Inflammatory macrophage treated with lipopolysaccharide for 4 hours (primary cell): Measurements from ENCODE around the gene PHAX.
"Not testable (repeated sequence)": the region's sequence is repeated elsewhere in the genome, so short reads cannot be mapped to it uniquely, and the experiment has no call there.

Experiments
- DNase-seq: peaks from one replicate; pipeline ENCODE4 v3.0.0-alpha.2; 2020

Gene PHAX, protein sequence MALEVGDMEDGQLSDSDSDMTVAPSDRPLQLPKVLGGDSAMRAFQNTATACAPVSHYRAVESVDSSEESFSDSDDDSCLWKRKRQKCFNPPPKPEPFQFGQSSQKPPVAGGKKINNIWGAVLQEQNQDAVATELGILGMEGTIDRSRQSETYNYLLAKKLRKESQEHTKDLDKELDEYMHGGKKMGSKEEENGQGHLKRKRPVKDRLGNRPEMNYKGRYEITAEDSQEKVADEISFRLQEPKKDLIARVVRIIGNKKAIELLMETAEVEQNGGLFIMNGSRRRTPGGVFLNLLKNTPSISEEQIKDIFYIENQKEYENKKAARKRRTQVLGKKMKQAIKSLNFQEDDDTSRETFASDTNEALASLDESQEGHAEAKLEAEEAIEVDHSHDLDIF

DNA sequence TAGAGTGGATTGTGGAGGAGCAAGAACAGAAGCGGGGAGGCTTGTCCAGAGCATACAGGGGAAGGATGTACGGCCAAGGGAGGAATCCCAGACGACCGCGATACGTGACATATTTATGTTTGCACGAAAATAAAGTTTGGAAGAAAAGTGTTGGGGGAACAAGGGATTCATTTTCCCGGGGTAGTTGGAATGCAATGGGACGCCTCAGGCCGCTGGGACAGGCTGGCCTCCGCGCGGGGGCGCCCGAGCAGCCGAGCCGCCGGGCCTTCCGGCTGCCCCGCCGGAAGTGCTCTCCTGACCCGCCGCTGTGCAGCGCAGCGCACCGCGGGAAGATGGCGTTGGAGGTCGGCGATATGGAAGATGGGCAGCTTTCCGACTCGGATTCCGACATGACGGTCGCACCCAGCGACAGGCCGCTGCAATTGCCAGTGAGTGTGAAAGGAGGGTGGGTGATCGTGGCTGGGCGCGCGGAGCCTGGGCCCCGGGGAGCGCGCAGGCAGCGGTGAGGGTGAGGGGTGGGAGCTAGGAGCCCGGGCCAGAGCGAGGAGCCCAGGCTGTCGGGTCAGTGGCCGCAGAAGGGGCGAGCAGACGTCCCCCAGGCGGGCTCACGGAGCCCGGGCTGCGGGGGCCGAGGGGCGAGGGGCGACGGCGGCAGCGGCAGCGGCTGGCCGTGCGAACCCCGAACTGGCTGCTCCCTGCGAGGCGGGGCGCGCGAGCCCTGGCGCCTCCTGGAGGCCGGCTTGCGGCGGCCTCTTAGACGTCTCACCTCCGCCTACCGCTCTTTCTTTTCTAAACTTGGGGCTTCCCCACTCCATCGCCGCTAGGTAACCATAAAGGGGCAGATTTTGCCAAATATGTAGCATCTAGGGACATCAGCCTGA is at the start of gene PHAX:
Gene PHAX, plus strand, starts transcription at position 317 of the 881 bp plus-strand sequence. Its CDS starts 16 bp downstream, at position 333.
- DNase-seq, result peak; percentile 81

DNA sequence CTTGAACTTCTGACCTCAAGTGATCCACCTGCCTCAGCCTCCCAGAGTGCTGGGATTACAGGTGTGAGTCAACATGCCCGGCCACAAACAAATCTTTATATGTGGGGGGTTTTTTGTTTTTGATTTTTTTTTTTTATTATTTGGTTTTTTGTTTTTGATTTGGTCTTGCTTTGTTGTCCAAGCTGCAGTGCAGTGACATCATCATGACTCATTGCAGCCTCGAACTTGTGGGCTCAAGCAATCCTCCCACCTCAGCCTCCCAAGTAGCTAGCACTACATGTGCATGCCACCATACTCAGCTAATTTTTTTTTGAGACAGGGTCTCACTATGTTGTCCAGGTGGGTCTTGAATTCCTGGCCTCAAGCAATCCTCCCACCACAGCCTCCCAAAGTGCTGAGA is 48.1 kb upstream of the PHAX start:
- no peak for DNase-seq

DNA sequence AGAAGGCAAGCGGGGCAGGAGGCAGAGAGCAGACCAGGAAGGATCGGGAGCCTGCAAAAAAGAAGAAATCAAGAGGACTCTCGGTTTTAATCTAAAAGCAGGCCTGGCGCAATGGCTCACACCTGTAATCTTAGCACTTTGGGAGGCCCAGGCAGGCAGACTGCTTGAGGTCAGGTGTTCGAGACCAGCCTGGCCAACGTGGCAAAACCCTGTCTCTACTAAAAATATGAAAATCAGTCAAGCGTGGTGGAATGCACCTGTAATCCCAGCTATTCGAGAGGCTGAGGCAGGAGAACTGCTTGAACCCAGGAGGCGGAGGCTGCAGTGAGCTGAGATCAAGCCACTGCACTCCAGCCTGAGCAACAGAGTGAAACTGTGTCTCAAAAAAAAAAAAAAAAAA is 45.6 kb upstream of the PHAX start:
- not testable (repeated sequence) for DNase-seq

- DNase-seq, result no peak
Measured at GRCh38 chr5:126561908-126562307, 38.8 kb upstream of the PHAX start.

DNA sequence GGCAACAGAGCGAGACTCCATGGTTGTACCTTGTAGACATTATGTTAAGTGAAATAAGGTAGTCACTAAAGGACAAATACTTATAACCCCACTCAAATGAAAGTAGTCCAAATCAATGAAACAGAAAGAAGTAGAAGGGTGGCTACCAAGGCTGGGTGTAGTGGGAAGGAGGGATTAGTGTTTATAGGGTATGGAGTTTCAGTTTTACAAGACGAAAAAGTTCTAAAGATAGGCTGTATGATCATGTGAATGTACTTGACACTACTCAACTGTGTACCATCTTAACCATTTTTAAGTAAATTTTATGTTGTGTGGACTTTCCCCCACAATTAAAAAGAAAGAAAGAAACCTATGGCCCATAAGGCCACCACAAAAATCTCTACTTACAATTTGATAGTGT is 37.9 kb upstream of the PHAX start:
- DNase-seq, result no peak

DNA sequence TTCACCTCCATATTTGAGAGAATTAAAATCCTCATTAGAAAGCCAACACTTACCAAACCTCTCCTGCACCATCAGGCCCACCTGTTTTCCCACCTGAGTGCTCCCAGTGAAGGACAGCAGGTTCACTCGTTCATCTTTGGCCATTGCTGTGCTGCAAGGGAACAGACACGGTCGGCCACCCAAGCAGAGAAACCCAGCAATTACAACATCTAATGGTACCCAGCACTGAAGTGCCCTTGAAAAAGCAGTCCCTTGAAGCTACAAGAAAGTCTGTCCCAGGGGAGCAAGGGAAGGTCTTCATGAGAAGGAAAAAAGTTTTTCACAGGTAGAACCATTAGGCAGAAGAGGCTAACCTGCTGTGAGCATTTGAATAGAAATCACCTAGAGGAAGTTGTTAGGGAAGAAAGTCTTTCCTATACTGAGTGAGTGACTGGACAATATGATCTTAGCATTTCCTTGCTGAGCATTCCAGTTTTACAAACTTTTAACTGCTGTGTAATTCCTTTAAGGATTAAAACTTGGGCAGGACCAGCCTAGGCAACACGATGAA is 32.5 kb upstream of the PHAX start:
- no peak for DNase-seq

- DNase-seq, result no peak
Measured at GRCh38 chr5:126575644-126576043, 25.1 kb upstream of the PHAX start.

GRCh38 chr5:126576974-126577373 is 23.8 kb upstream of the PHAX start:
- DNase-seq, result no peak

DNA sequence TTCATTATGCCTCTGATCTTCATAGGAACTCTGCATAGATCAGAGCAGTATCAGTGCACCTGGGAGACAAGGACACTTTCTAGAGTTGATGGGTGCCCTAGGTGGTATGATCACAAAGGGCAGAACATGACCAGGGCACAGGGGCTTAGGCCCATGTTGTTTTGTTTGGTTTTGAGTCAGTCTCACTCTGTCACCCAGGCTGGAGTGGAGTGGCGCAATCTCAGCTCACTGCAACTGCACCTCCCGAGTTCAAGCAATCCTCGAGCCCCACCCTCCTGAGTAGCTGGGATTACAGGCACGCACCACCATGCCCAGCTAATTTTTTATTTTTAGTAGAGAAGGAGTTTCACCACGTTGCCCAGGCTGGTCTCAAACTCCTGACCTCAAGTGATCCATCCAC is 23.3 kb upstream of the PHAX start:
- DNase-seq, result no peak

DNA sequence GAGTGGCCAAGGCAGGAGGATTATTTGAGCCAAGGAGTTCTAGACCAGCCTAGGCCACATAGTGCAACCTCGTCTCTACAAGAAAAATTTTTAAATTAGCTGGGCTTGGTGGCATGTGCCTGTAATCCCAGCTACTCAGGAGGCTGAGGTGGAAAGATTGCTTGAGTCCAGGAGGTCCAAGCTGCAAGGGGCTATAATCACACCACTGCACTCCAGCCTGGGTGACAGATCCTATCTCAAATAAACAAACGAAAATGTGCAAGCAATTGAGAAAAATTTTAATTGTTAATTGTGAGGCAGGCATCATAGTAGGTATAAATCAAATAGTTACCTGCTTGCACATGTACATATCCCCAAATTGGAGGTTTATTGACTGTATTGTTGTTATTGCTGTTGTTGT is 21.0 kb upstream of the PHAX start:
- DNase-seq, result no peak

DNA sequence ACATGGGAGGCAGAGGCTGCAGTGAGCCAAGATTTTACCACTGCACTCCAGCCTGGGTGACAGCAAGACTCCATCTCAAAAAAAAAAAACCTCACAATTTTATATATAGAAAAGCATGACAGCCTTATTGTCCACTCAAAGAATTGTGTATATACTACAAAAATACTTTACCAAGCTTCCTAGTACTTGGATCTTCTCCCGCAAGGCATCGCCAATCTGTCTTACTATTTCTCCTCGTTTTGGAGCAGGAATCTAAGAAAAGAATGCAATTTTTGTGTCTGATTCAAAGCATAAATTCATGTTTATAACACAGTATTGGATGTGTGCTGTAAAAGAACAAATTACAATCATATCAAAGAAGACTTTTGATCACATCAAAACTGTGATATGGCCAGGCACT is 17.0 kb upstream of the PHAX start:
- DNase-seq, result no peak

- DNase-seq, result no peak
Measured at GRCh38 chr5:126587551-126588390, 13.0 kb upstream of the PHAX start.

DNA sequence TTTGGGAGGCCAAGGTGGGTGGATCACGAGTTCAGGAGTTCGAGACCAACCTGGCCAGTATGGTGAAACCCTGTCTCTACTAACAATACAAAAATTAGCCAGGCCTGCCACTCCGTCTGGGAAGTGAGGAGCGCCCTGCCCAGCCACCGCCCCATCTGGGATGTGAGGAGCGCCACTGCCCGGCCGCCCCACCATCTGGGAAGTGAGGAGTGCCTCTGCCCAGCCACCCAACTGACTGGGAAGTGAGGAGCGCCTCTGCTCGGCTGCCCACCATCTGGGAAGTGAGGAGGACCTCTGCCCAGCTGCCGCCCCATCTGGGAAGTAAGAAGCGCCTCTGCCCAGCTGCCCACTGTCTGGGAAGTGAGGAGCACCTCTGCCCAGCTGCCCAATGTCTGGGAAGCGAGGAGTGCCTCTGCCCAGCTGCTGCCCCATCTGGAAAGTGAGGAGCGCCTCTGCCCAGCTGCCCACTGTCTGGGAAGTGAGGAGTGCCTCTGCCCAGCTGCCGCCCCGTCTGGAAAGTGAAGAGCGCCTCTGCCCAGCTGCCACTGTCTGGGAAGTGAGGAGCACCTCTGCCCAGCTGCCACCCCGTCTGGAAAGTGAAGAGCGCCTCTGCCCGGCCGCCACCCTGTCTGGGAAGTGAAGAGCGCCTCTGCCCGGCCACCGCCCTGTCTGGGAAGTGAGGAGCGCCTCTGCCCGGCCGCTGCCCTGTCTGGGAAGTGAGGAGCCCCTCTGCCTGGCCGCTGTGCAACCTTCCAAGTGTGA is 11.0 kb upstream of the PHAX start:
- DNase-seq, result no peak

- no peak for DNase-seq
Measured at GRCh38 chr5:126591549-126591948, 9.2 kb upstream of the PHAX start.

DNA sequence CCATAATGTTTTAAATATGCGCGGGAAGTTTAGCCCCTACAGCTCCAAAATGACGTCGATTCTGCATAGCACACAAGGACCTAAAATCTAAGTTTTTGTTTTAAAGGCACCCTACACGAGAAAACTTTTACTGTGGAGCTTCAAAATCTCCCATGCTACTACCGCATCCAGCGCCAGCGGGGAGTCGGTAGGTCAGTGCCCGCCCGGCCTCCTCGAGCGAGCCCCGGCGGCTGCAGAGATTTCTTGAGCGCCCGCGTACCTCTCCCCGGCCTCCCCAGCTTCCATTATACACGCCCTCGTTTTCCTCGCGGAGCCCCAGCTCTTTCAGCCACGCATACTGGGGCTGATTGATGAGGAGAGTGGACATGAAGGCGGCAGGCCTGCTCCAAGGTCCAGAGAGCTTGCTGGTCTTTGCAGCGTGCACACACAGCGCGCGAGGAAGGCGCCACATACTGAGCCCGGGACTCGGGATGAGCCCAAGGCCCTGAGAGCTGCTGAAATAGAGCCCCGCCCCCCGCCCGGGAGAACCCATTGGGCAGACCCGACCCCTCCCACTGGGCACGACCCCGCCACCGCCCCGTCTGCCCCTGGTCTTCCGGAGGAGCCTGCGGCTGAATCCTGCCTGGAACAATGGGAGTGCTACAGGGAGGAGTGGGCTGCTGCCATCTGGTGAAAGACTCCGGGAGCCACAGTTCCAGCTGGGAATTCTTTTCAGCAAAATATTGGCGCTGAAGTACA is 5.8 kb upstream of the PHAX start, which contains the start of gene ALDH7A1:
Gene ALDH7A1, minus strand, starts transcription at position 472 of the 738 bp plus-strand sequence. Its CDS starts 21 bp downstream, at position 451.
- peak; percentile 27 for DNase-seq

DNA sequence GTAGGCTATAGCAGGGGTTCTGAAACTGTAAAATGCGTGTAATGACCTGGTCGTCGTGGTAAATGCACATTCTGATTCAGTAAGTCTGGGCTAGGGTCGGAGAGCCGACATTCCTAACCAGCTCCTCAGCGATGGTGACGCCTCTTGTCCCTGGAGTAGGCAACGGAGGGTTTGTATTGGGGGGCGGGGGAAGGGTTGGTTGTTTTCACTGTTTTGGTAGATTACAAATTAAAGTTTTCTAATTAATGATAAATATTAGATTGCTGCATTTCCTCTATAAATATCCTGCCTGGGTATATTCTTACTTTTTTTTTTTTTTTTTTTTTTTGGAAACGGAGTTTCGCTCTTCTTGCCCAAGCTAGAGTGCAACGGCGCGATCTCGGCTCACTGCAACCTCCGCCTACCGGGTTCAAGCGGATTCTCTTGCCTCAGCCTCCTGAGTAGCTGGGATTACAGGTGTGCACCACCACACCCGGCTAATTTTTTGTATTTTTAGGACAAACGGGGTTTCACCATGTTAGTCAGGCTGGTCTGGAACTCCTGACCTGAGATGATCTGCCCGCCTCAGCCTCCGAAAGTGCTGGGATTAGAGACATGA is 5.2 kb upstream of the PHAX start:
- no peak for DNase-seq

- peak; percentile 2 for DNase-seq
Measured at GRCh38 chr5:126597156-126597555, 3.6 kb upstream of the PHAX start.

DNA sequence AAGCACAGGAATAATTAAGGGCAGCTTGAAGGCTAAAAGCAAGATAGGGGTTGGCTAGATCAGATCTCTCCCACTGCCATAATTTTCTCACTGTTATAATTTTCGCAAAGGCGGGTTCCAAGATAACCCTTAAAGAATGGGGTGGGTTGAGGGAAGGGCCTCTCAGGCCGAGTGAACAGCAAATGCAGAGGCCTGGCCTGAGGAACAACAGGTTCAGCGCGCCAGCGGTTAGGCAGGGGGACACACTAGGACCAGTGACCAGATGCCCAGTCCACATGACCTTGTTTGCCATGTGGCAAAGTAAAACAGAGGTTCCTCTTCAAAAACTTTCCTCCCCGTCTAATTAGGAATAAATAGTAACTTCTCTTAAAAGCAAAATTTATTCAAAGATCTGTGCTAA is 1.2 kb upstream of the PHAX start:
- DNase-seq, result no peak

DNA sequence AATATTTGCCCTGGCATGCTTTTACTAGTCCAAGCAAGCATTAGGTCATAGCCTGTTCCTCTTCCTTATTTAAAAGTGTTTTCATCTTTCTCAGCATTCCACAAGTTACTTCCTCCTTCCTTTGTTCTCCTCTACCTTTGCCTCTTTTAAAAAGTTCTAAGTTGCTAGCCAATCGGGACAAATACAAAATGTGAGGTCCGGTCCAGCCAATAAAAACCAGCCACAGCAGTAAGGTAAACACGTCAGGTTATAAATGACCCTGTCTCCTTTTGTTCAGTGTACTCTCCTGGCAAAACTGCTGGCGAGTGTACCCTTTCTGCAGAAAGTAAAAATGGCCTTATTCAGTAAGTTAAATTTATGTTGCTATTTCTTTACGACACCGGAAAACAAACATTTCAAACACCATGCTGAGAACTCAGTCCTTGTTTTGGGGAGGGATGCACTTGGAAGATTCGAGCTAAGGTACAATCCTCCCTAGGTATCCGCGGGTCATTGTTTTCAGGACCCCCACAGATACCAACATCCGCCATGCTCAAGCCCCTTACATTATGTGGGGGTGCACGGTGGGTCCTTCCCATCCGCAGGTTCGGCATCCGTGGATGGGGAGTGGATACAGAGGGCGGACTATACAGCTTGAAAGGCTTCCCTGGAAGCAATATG is 646 bp upstream of the PHAX start:
- peak; percentile 2 for DNase-seq

- no peak for DNase-seq
Measured at GRCh38 chr5:126603402-126603991, 2.8 kb downstream of the PHAX start.
